OCI-LY1 (cell line): ENCODE results near the gene ELOVL6.

ENCODE experiments used
- H2AFZ ChIP-seq: fragments of 200-600 bp; sonication (generic), shearing (Covaris generic); 2 replicates; pipeline ENCODE4 v1.6.0; 2014; ENCODE audit warnings: antibody characterized with exemption, mild to moderate bottlenecking, low read length
- H3F3A ChIP-seq: fragments of 200-600 bp; sonication (generic), shearing (Covaris generic); 2 replicates; pipeline ENCODE4 v1.6.0; 2014; ENCODE audit warnings: mild to moderate bottlenecking, antibody characterized with exemption, low read length, moderate library complexity; ENCODE audit not compliant: insufficient read depth
- H3K27ac ChIP-seq: fragments of 200-600 bp; sonication (generic); 2 replicates; pipeline ENCODE4 v1.5.1; 2014; ENCODE audit warnings: low read length, mixed run types, mild to moderate bottlenecking, low read depth; ENCODE audit not compliant: poor library complexity, severe bottlenecking
- H3K27me3 ChIP-seq: fragments of 200-600 bp; sonication (generic); 2 replicates; pipeline ENCODE4 v1.6.0; 2014; ENCODE audit warnings: antibody characterized with exemption, mild to moderate bottlenecking, low read length, moderate library complexity; ENCODE audit not compliant: insufficient read depth
- H3K36me3 ChIP-seq: fragments of 200-600 bp; sonication (generic); 2 replicates; pipeline ENCODE4 v1.6.1; 2014; ENCODE audit warnings: mild to moderate bottlenecking, antibody characterized with exemption, low read length, moderate library complexity, mixed read lengths; ENCODE audit not compliant: insufficient read depth
- H3K4me1 ChIP-seq: fragments of 200-600 bp; sonication (generic); 2 replicates; pipeline ENCODE4 v1.5.1; 2014; ENCODE audit warnings: mild to moderate bottlenecking, low read length, moderate library complexity; ENCODE audit not compliant: insufficient read depth, severe bottlenecking
- H3K4me2 ChIP-seq: fragments of 200-600 bp; sonication (generic), shearing (Covaris generic); 2 replicates; pipeline ENCODE4 v1.6.1; 2014; ENCODE audit warnings: low read length
- H3K4me3 ChIP-seq: fragments of 200-600 bp; sonication (generic); 2 replicates; pipeline ENCODE4 v1.5.1; 2014; ENCODE audit warnings: low read length, low read depth, mild to moderate bottlenecking, mixed read lengths; ENCODE audit not compliant: poor library complexity, severe bottlenecking
- H3K79me2 ChIP-seq: fragments of 200-600 bp; shearing (Covaris generic); 2 replicates; pipeline ENCODE4 v1.6.1; 2016; ENCODE audit warnings: mixed run types, low read length, mixed read lengths; ENCODE audit not compliant: insufficient read depth
- H3K9ac ChIP-seq: fragments of 200-600 bp; sonication (generic), shearing (Covaris generic); 2 replicates; pipeline ENCODE4 v1.6.1; 2014; ENCODE audit warnings: mild to moderate bottlenecking, low read length, mixed read lengths
- H3K9me2 ChIP-seq: fragments of 200-600 bp; sonication (generic), shearing (Covaris generic); 2 replicates; pipeline ENCODE4 v1.6.1; 2014; ENCODE audit warnings: low read depth, mild to moderate bottlenecking, low read length, mixed read lengths
- H3K9me3 ChIP-seq: fragments of 200-600 bp; shearing (Covaris generic); 2 replicates; pipeline ENCODE4 v1.6.1; 2014; ENCODE audit warnings: low read length, mixed read lengths
- H4K20me1 ChIP-seq: fragments of 200-600 bp; sonication (generic), shearing (Covaris generic); 2 replicates; pipeline ENCODE4 v1.6.0; 2016; ENCODE audit warnings: mild to moderate bottlenecking, low read length; ENCODE audit not compliant: insufficient read depth
- CTCF ChIP-seq: fragments of 200-600 bp; sonication (generic), shearing (Covaris generic); IDR thresholded peaks from 2 replicates; pipeline ENCODE4 v1.5.1; 2017; ENCODE audit warnings: mild to moderate bottlenecking, antibody characterized with exemption, low read length, moderate library complexity, mixed read lengths
- EZH2 ChIP-seq: fragments of 200-600 bp; sonication (generic), shearing (Covaris generic); IDR thresholded peaks from 2 replicates; pipeline ENCODE4 v1.8.0; 2017; ENCODE audit warnings: borderline replicate concordance, mixed run types, mild to moderate bottlenecking, antibody characterized with exemption, low read length, moderate library complexity, mixed read lengths

The ELOVL6 gene

GRCh38 chr4:110032603-110033002, 165.8 kb downstream of the ELOVL6 start:
- Histone ChIP-seq H4K20me1 (no peaks in the 10 kb centered on the region), H3K9me2 (no peaks in the 10 kb centered on the region), H3K4me1 (no peaks in the 10 kb centered on the region), H3K27ac (no peak overlapping the region), H3K27me3 (no peaks in the 10 kb centered on the region), H3K9ac (no peak overlapping the region), H3K9me3 (no peaks in the 10 kb centered on the region; the same call in 1 of the 2 replicates), H3K4me2 (no peak overlapping the region), H3K4me3 (no peak overlapping the region), H3K36me3 (no peaks in the 10 kb centered on the region), H3K79me2 (no peaks in the 10 kb centered on the region), H2AFZ (no peak overlapping the region), H3F3A (no peaks in the 10 kb centered on the region)
- TF ChIP-seq EZH2 (no peak), CTCF (no peak)

- Histone ChIP-seq H3K79me2 (no peaks in the 10 kb centered on the region), H3K9ac (no peak overlapping the region), H3K36me3 (no peaks in the 10 kb centered on the region), H3K9me3 (no peaks in the 10 kb centered on the region), H3F3A (no peaks in the 10 kb centered on the region), H3K27me3 (no peaks in the 10 kb centered on the region), H4K20me1 (no peaks in the 10 kb centered on the region), H2AFZ (no peak overlapping the region), H3K9me2 (no peaks in the 10 kb centered on the region), H3K4me2 (no peak overlapping the region), H3K27ac (no peak overlapping the region), H3K4me3 (no peak overlapping the region), H3K4me1 (no peaks in the 10 kb centered on the region)
- TF ChIP-seq CTCF (no peak), EZH2 (no peak)
Measured at GRCh38 chr4:110025718-110026117, 172.7 kb downstream of the ELOVL6 start.

GRCh38 chr4:110025056-110025455, 173.4 kb downstream of the ELOVL6 start:
- H3K4me3 ChIP-seq: no peak overlapping the region
- H3K27ac ChIP-seq: no peak overlapping the region
- no peak overlapping the region for H3K4me2 ChIP-seq
- no peaks in the 10 kb centered on the region for H3K36me3 ChIP-seq
- H3K9me2 ChIP-seq: no peaks in the 10 kb centered on the region
- TF ChIP-seq CTCF (no peak), EZH2 (no peak)
- no peaks in the 10 kb centered on the region for H3K27me3 ChIP-seq
- no peaks in the 10 kb centered on the region for H3K9me3 ChIP-seq
- H2AFZ ChIP-seq: no peak overlapping the region
- H3K79me2 ChIP-seq: no peaks in the 10 kb centered on the region
- no peak overlapping the region for H3K9ac ChIP-seq
- H3K4me1 ChIP-seq: no peaks in the 10 kb centered on the region
- H4K20me1 ChIP-seq: no peaks in the 10 kb centered on the region
- H3F3A ChIP-seq: no peaks in the 10 kb centered on the region
